Stimulated activated CD8-positive, alpha-beta memory T cell treated with anti-CD3 and anti-CD28 coated beads, Interleukin-7, amount 100 ng/mL, for 1 hour (primary cell): ENCODE results near the gene AKT1S1.

ENCODE experiments used
- DNase-seq, 2 donors: peaks; one replicate each; pipeline ENCODE4 v3.0.0-alpha.2; 2020; ENCODE audit warnings: low read depth in 2 of 2

Gene AKT1S1

GRCh38 chr19:49907745-49908446 is 30.7 kb upstream of the AKT1S1 start:
- no peak for DNase-seq

GRCh38 chr19:49906879-49907564 is 29.9 kb upstream of the AKT1S1 start:
- DNase-seq: no peak

GRCh38 chr19:49904136-49904535 is 27.0 kb upstream of the AKT1S1 start:
- DNase-seq: no peak

- peak; percentile 20 to 35 for DNase-seq
These were observed 19.9 kb upstream of the AKT1S1 start, which contains the start of gene IL4I1 for GRCh38 chr19:49896863-49897621. Gene IL4I1 (minus strand): TSS chr19:49896887. CDS start chr19:49896160, 727 bp downstream.

- no peak for DNase-seq
These were observed 18.6 kb upstream of the AKT1S1 start for GRCh38 chr19:49895566-49896297.

GRCh38 chr19:49894879-49895565 is 17.9 kb upstream of the AKT1S1 start:
- DNase-seq: no peak

- DNase-seq: no peak
These were observed 17.0 kb upstream of the AKT1S1 start for GRCh38 chr19:49894011-49894664.

GRCh38 chr19:49892716-49893115 is 15.6 kb upstream of the AKT1S1 start:
- DNase-seq: no peak

- DNase-seq: no peak
These were observed 14.2 kb upstream of the AKT1S1 start for GRCh38 chr19:49891393-49891792.

- DNase-seq: peak; percentile 38 to 41
These were observed 13.5 kb upstream of the AKT1S1 start for GRCh38 chr19:49890349-49891311.

- peak; percentile 40 to 47 for DNase-seq
These were observed 12.7 kb upstream of the AKT1S1 start for GRCh38 chr19:49889687-49890348.

- DNase-seq: no peak
These were observed 12.0 kb upstream of the AKT1S1 start for GRCh38 chr19:49889038-49889686.

GRCh38 chr19:49888510-49888824 is 11.3 kb upstream of the AKT1S1 start:
- DNase-seq: no peak

- no peak for DNase-seq
These were observed 10.7 kb upstream of the AKT1S1 start for GRCh38 chr19:49887665-49888509.

GRCh38 chr19:49887037-49887664 is 10.0 kb upstream of the AKT1S1 start:
- no peak for DNase-seq

GRCh38 chr19:49884760-49885159 is 7.6 kb upstream of the AKT1S1 start:
- DNase-seq: no peak

- no peak for DNase-seq
These were observed 7.0 kb upstream of the AKT1S1 start for GRCh38 chr19:49884109-49884508.
